ENCODE data around the gene TCF4.

TCF4 gene

GRCh38 chr18:55430026-55430425, 158.0 kb downstream of the TCF4 start:
- DNase-seq = no peak

- no peak for DNase-seq
These were observed 160.0 kb downstream of the TCF4 start for GRCh38 chr18:55427951-55428350.

GRCh38 chr18:55425698-55426097, 162.3 kb downstream of the TCF4 start:
- DNase-seq = no peak

GRCh38 chr18:55422456-55423180, 165.4 kb downstream of the TCF4 start:
- DNase-seq = no peak

GRCh38 chr18:55421615-55422419, 166.2 kb downstream of the TCF4 start:
- DNase-seq = no peak

- DNase-seq = no peak
These were observed 166.7 kb downstream of the TCF4 start for GRCh38 chr18:55421308-55421614.

- peak; percentile 18 to 39 for DNase-seq
These were observed 167.2 kb downstream of the TCF4 start for GRCh38 chr18:55420665-55421307.

- DNase-seq = no peak
These were observed 167.9 kb downstream of the TCF4 start for GRCh38 chr18:55419947-55420664.

GRCh38 chr18:55419132-55419946, 168.7 kb downstream of the TCF4 start:
- DNase-seq = no peak

GRCh38 chr18:55418439-55418838, 169.6 kb downstream of the TCF4 start:
- no peak for DNase-seq

- DNase-seq = no peak
These were observed 171.2 kb downstream of the TCF4 start for GRCh38 chr18:55416791-55417190.

- peak; percentile 70 to 76 for DNase-seq
These were observed 172.6 kb downstream of the TCF4 start for GRCh38 chr18:55415258-55415871.

- no peak for DNase-seq
These were observed 173.5 kb downstream of the TCF4 start for GRCh38 chr18:55414475-55414874.

GRCh38 chr18:55413474-55413873, 174.5 kb downstream of the TCF4 start:
- no peak for DNase-seq

GRCh38 chr18:55407774-55408535, 180.0 kb downstream of the TCF4 start:
- no peak for DNase-seq

- no peak for DNase-seq
These were observed 180.8 kb downstream of the TCF4 start for GRCh38 chr18:55407191-55407590.

GRCh38 chr18:55406451-55406991, 181.5 kb downstream of the TCF4 start:
- no peak for DNase-seq

GRCh38 chr18:55405893-55406406, 182.0 kb downstream of the TCF4 start:
- DNase-seq = no peak

- DNase-seq = no peak
These were observed 182.5 kb downstream of the TCF4 start for GRCh38 chr18:55405475-55405874.

GRCh38 chr18:55404832-55405465, 183.0 kb downstream of the TCF4 start:
- no peak for DNase-seq
